G401 (cell line): ENCODE measurements around the gene TRIP10. TPM values are rescaled to one million over a fixed set of nuclear protein-coding genes. Genes with fewer than 3 reads are reported as not detected.

Experiments used
- DNase-seq: peaks from one replicate; pipeline ENCODE4 v3.0.0-alpha.2; 2015; ENCODE audit warnings: low spot score
- in situ Hi-C: cut with HindIII; loops from 2 replicates; pipeline ENCODE4 v1.10.0; 2016; ENCODE audit warnings: low sequenced_read_pairs, mixed read lengths
- total RNA-seq: library from RNA; depleted of rRNA; stranded (reverse); fragments of >200 nt; shearing (Covaris generic); gene quantifications from 2 replicates; pipeline ENCODE4 v1.2.3, GENCODE V29; 2014

The TRIP10 gene
- total RNA-seq, 1 experiment from 2014 or later = 108 TPM

GRCh38 chr19:6710273-6711077 is 29.0 kb upstream of the TRIP10 start:
- no peak for DNase-seq
- in situ Hi-C loops = no loop called here

DNA sequence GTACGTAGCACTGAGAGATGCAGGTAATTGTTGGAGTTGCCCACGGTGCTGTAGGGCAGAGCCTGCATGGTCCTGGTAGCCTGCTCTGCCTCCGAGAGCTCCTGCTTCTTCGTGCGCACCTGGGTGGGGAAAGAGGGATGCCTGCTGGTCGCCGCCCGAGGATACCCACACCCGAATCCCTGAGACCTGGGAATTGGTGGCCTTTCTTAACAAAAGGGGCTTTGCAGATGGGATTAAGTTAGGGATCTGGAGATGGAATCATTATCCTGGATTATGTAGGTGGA is 28.5 kb upstream of the TRIP10 start:
- in situ Hi-C loops = no loop called here
- no peak for DNase-seq

- in situ Hi-C loops = no loop called here
- DNase-seq = no peak
These were observed 27.9 kb upstream of the TRIP10 start for GRCh38 chr19:6711605-6712004.

GRCh38 chr19:6712231-6712630 is 27.2 kb upstream of the TRIP10 start:
- in situ Hi-C loops = no loop called here
- DNase-seq = no peak

GRCh38 chr19:6712692-6713670 is 26.5 kb upstream of the TRIP10 start:
- DNase-seq = no peak
- in situ Hi-C loops = no loop called here

DNA sequence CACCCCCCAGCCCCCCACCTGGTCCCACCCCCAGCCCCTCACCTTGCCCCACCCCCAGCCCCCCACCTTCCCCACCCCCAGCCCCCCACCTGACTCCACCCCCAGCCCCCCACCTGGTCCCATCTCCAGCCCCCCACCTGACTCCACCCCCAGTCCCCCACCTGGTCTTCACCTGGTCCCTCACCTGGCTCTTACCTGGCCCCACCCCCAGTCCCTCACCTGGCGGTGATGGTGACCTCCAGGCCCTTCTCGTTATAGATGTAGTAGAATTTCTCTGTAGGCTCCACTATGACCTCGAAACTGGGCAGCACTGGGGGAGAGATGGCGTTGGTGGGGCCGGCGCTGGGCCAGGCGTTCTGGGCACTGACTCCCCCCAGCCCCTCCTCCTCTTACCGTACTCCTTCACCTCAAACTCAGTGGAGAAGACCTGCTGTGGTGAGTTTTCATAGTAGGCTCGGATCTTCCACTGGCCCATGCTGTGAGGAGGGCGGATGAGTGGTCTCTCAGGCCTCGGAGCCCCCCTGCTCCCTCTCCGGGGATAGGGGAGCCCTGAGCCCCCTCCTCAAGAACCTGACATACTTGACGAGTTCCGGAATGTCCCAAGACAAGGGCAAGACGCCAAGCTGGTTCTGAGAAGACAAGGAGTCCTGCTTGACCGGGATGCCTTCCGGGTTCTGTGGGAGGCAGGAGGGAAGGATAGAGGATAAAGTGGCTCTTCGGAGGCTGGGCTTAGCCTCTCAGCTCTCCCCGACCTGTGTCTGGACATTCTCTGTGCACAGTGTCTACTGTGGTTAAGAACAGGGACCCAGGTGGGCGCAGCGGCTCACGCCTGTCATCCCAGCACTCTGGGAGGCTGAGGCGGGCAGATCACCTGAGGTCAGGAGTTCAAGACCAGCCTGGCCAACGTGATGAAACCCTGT is 25.4 kb upstream of the TRIP10 start:
- in situ Hi-C loops = no loop called here

DNA sequence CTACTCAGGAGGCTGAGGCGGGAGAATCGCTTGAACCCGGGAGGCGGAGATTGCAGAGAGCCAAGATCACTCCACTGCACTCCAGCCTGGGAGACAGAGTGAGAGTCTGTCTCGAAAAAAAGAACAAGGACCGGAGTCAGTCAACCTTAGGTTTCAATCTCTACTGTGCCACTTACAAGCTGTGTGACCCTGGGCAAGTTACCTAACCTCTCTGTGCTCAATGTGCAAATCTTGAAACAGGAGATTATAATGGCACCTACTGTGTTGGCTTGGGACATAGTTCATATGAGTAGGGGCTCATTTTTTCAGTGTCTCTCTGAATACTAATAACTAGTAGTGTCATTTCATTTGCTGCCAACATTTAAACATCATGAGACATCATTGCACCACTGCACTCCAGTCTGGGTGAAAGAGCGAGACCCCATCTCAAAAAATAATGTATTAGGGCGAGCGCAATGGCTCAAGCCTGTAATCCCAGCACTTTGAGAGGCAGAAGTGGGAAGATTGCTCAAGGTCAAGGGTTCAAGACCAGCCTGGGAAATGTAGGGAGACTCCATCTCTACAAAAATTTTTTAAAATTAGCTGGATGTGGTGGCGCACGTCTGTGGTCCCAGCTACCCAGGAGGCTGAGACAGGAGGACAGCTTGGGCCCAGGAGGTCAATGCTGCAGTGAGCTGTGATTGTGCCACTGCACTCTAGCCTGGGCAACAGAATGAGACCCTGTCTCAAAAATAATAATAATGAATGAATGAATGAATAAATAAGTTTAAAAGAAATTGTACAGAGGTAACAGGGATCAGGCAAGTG is 24.5 kb upstream of the TRIP10 start:
- in situ Hi-C loops = no loop called here
- no peak for DNase-seq

More for the DNA sequence above, 25.4 kb upstream of the TRIP10 start:
- no peak for DNase-seq

DNA sequence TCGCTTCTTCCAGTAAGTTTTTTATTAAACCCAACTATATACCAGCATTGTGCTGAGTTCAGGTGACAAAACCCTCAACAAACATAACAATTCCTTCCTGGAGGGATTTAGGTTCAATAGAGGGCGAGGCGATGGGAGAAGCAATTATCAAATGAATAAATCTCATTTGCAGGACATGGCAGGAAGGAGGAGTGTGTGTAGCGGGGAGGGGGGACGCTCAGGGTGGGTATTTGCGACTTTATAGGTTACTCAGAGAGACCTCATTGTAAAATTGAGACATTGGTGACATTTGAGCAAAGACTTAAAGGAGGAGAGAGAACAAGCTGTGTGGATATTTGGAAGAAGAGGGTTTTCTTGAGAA is 22.9 kb upstream of the TRIP10 start:
- in situ Hi-C loops = no loop called here
- DNase-seq = no peak

- DNase-seq = no peak
- in situ Hi-C loops = no loop called here
These were observed 22.4 kb upstream of the TRIP10 start for GRCh38 chr19:6717036-6717435.

DNA sequence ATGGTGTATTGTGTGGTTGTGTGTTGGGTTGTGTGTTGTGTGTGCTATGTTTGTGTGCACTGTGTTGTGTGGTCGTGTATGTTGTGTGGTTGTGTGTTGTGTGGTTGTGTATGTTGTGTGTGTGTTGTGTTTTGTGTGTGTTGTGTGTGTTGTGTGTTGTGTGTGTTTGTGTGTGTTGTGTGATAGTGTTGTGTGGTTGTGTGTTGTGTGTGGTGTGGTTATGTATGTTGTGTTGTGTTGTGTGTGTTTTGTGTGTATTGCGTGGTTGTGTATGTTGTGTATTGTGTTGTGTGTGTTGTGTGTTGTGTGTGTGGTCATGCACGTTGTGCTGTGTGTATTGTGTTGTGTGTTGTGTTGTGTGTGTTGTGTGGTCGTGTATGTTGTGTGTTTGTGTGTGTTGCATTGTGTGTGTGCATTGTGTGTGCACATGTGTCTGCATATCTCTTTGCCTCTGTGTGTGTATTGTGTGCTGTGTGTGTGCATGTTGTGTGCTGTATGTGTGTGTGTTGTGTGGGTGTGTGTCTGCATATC is 22.0 kb upstream of the TRIP10 start:
- in situ Hi-C loops = no loop called here
- no peak for DNase-seq

GRCh38 chr19:6718111-6718740 is 21.3 kb upstream of the TRIP10 start:
- in situ Hi-C loops = no loop called here
- no peak for DNase-seq

- no peak for DNase-seq
These were observed 20.5 kb upstream of the TRIP10 start for GRCh38 chr19:6718741-6719539.

DNA sequence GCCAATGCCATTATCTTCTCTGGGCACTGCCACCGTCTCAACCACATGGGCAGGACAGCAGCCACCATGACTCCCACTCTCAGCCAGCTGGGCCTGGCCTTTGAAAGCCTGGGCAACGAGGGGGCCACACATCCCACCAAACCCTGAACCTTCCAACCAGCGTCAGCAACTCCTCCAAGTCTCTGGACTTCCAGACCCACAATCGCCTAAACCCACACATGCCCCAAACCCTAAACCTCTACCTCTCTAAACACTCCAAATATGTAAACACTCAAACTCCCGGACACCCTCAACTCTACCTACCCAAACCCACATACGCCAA is 20.0 kb upstream of the TRIP10 start:
- in situ Hi-C loops = no loop called here
- no peak for DNase-seq

More at GRCh38 chr19:6718741-6719539, 20.5 kb upstream of the TRIP10 start:
- in situ Hi-C loops = no loop called here

DNA sequence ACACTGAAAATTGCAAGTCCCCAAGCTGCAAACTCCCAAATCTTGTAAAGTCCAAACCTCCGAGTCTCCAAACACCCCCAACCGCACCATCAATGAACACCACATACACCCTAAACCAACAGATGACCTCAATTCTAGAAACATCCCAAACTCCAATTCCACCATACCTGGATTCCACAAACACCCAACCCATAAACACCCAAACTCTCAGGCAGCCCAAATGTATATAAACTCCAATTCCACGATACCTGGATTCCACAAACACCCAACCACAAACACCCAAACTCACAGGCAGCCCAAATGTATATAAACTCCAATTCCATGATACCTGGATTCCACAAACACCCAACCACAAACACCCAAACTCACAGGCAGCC is 19.5 kb upstream of the TRIP10 start:
- in situ Hi-C loops = no loop called here

DNA sequence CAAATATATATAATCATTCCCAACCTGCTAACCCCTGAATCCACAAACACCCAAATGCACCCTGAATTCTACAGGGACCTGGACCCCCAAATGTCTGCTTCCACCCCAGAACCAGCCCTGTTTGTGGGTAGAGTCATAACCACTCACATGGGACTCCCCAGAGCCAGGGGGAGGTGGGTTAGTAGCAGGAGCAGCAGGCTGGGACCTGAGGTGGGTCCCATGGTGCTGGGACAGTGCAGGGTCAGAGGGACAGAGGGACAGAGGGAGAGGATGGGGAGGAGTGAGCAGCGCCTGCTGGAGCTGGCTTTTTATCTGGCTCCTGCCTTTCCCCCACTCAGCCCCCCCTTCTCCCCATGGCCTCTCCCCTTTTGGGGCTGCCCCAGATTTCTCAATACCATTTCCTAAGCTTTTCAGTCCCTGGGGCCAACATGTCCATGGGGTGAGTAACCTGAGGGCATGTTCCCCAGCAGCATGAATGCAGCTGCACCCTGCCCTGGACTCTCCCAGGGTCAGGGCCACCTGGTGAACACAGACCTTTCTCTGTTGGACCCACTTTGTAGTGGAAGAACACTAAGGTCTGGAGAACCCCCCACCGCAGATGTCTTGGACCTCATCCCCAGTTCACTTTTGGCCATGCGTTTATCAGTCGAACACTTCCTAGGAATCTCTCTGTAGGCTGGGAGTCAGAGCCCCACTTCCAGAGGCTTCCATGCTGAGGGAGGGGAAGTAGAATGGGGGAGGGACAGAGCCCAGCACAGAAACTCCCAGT is 18.9 kb upstream of the TRIP10 start, which contains the start of gene C3:
Gene C3, minus strand, starts transcription at position 282 of the 769 bp plus-strand sequence. Its CDS starts 61 bp downstream, at position 221.
- DNase-seq = no peak
- in situ Hi-C loops = no loop called here

More for the DNA sequence above, 19.5 kb upstream of the TRIP10 start:
- no peak for DNase-seq

- in situ Hi-C loops = no loop called here
These were observed 18.4 kb upstream of the TRIP10 start for GRCh38 chr19:6721138-6721474.

GRCh38 chr19:6721773-6722172 is 17.7 kb upstream of the TRIP10 start:
- in situ Hi-C loops = no loop called here
- no peak for DNase-seq

More at GRCh38 chr19:6721138-6721474, 18.4 kb upstream of the TRIP10 start:
- no peak for DNase-seq
